Measurements from ENCODE around the gene MATCAP1. TPM values are rescaled to one million over a fixed set of nuclear protein-coding genes. Genes with fewer than 3 reads are reported as not detected.

The MATCAP1 gene
- total RNA-seq, 5 donors from 2014 or later (not counting 1 experiment from before 2014, with no cell fraction given), result 11.3 to 16.5 (median 14.8) TPM

DNA sequence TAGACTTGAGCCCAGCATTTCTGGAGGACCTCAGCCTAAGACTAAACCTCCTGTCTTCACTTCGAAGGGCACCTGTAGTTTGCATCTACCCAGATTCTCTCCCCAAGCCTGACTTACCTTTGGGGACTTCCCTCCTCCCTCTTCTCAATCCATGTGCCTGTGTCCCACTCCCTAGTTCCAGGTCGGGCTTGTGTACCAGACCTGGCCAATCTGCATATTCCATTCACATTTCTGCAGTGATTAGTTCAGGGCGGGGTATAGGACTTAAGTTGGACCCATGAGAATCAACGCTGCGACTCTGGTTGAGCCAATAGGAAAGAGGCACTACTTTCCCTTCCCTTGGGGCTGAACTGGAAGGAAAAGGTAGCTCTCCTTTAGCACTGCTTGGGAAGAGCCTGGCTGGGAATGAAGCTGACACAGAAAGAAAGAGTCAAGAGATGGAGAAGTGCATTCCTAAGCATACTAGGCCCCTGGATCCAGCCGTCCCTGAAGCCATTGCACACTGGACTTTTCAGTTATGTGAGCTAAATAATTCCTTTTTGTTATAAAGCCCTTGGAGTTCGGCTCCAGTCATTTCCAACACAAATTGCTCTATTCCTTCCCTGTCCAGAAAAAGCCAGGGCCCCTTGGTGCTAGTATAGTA, 26.5 kb downstream of the MATCAP1 start:
- no peaks in the 10 kb centered on the region for H3K9me3 Mint-ChIP-seq
- peaks cover 6% of the 10 kb centered on the region for H3K36me3 Mint-ChIP-seq
- peaks cover 58 to 68% (median 64%) of the 10 kb centered on the region in 3 donors for H3K4me1 Mint-ChIP-seq
- peak overlapping the region; percentile 97 to 100 for H3K27ac Mint-ChIP-seq
- peaks cover 0 to 3% of the 10 kb centered on the region in 2 donors for H3K36me3 ChIP-seq (ENCODE audit: control insufficient read depth in 2 of 2, extremely low read depth in 1 of 2, insufficient read depth in 1 of 2, low read length in 1 of 2)
- 89% methylated on average over 6 of the region's 7 CpGs for WGBS (ENCODE audit: insufficient coverage)
- peak overlapping the region; percentile 87 to 93 (median 92) for H3K4me3 Mint-ChIP-seq
- peaks cover 21 to 76% of the 10 kb centered on the region in 2 experiments for H3K4me1 ChIP-seq (ENCODE audit: control insufficient read depth in 1 of 2, extremely low read depth in 1 of 2, insufficient read depth in 2 of 2, low read length in 2 of 2)
- H3K27me3 Mint-ChIP-seq, result peaks cover 4 to 6% of the 10 kb centered on the region in 2 donors
- H3K27ac ChIP-seq (ENCODE audit: low read length), result peak overlapping the region; percentile 98
- POLR2A ChIA-PET, result interaction anchor here (0.5 to 0.8 kb wide), 2 partner anchors 87 to 176 kb away, joined by 3 to 4 read pairs; no protein-coding TSS in a partner anchor
- ATAC-seq (replicated peaks in 1 of 4) (no peak), DNase-seq (no peak)
- H3K4me3 ChIP-seq (ENCODE audit: control insufficient read depth in 1 of 2, extremely low read depth in 1 of 2, low read length in 1 of 2), result no peak overlapping the region
- no peaks in the 10 kb centered on the region for H3K9me3 ChIP-seq
- CTCF ChIA-PET, result interaction anchor here (0.5 to 1.6 kb wide), 8 partner anchors 11 to 182 kb away, joined by 3 to 8 read pairs (median 3); partner anchors contain the start of gene FHOD1 (in 1 of the 2)
- peaks cover 3 to 19% of the 10 kb centered on the region in 2 experiments for H3K27me3 ChIP-seq (replicated peaks in 1 of 2; ENCODE audit: control insufficient read depth in 2 of 2, extremely low read depth in 1 of 2, insufficient read depth in 2 of 2, low read length in 1 of 2)

DNA sequence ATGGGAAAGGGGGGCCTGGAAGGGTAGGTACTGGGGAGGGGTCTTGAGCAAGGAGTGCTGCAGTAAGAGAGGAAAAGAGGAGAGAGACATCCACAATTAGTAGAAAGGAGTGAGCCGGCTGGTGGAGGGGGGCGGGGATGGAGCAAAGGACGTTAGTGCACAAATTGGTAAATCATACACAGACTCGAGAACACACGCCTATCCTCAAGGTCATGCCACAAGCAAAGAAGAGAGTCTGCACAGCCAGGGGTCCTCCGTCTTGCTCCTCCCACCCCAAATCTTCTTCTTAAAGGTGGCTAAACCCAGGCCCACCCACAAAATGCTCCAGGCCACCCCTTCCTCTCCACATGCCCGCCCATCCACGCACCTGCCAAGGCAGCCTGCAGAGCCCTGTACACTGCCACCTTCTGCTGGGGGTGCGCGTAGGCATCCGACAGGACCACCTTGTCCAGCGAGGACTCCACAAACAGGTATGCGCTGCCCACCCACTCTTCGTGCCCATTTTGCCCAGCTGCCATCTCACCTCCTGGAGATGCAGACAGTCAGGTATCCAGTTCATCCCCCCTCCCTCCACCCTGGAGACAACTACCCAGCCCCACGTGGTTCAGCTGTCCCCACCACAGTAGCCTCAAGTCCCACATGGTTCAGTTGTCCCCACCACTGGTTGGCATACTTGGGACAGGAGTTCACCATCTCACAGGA, 27.5 kb downstream of the MATCAP1 start:
- no peaks in the 10 kb centered on the region for H3K9me3 ChIP-seq
- H3K36me3 ChIP-seq (ENCODE audit: control insufficient read depth in 2 of 2, extremely low read depth in 1 of 2, insufficient read depth in 1 of 2, low read length in 1 of 2), result peaks cover 0 to 3% of the 10 kb centered on the region in 2 donors
- Mint-ChIP-seq H3K4me1 (peaks cover 60 to 66% (median 66%) of the 10 kb centered on the region in 3 donors), H3K9me3 (no peaks in the 10 kb centered on the region), H3K36me3 (peaks cover 6% of the 10 kb centered on the region), H3K27ac (peak overlapping the region; percentile 97 to 100), H3K27me3 (peaks cover 0 to 4% of the 10 kb centered on the region in 2 donors), H3K4me3 (peak overlapping the region in 2 of 3 donors; percentile 14 to 87)
- ATAC-seq (replicated peaks in 1 of 4), result no peak
- peaks cover 17 to 74% of the 10 kb centered on the region in 2 experiments for H3K4me1 ChIP-seq (ENCODE audit: control insufficient read depth in 1 of 2, extremely low read depth in 1 of 2, insufficient read depth in 2 of 2, low read length in 2 of 2)
- WGBS (ENCODE audit: insufficient coverage), result 87% methylated on average over 14 of the region's 15 CpGs
- no peak overlapping the region for H3K4me3 ChIP-seq (ENCODE audit: control insufficient read depth in 1 of 2, extremely low read depth in 1 of 2, low read length in 1 of 2)
- peak overlapping the region; percentile 98 for H3K27ac ChIP-seq (ENCODE audit: low read length)
- POLR2A ChIA-PET, result interaction anchor here in 1 of 2 donors (0.5 kb wide), 1 partner anchor 535 kb away, joined by 6 read pairs; no protein-coding TSS in a partner anchor
- CTCF ChIA-PET, result interaction anchor here in 1 of 2 donors (1.4 to 1.6 kb wide), 3 partner anchors 91 to 143 kb away, joined by 3 to 10 read pairs (median 8); partner anchors contain the start of gene FHOD1
- H3K27me3 ChIP-seq (replicated peaks in 1 of 2; ENCODE audit: control insufficient read depth in 2 of 2, extremely low read depth in 1 of 2, insufficient read depth in 2 of 2, low read length in 1 of 2), result peaks cover 0 to 10% of the 10 kb centered on the region in 2 experiments
- no peak for DNase-seq

DNA sequence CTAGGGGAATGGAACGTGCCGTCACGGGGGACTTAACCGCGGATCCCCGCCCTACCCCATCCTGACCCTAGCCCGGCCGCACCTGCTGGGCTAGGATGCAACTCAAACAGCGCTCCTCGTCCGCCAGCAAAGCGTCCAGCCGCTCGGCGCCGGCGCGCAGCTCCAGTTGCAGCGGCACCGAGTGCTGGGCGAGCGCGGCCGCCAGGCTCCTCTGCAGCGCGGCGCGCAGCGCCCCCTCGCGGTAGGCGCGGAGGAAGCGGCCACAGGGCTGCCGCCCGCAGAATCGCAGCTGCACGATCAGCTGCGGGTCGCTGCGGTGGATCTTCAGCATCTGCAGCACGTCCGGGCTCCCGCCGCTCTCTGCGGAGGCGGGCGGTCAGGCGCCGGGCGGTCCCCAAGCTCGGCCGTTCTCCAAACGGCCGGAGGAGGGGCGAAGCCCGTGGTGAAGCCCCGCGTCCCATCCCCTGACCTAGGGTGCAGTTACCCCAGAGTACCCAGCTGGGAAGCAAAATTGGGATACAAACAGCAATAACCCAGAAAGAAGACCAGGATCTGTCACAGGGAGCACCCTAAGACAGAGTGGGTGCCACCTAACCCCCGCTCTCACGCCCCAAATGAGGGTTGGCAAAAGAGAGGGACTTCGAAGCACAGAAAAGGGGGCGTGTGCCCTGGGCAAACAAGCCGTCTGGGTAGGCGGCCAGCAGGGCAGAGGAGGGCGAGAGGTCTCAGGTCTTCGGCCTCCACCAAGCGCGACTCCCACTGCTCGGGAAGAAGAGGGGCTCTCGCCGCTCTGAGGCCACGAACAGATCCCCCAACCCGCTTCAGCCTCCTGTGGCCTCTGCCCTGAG, 28.2 kb downstream of the MATCAP1 start:
- Mint-ChIP-seq H3K4me3 (peak overlapping the region; percentile 66 to 87 (median 71)), H3K27ac (peak overlapping the region; percentile 97 to 100), H3K36me3 (peaks cover 6% of the 10 kb centered on the region), H3K4me1 (peaks cover 59 to 66% (median 63%) of the 10 kb centered on the region in 3 donors), H3K27me3 (peaks cover 0 to 3% of the 10 kb centered on the region in 2 donors), H3K9me3 (no peaks in the 10 kb centered on the region)
- Histone ChIP-seq H3K4me1 (ENCODE audit: control insufficient read depth in 1 of 2, extremely low read depth in 1 of 2, insufficient read depth in 2 of 2, low read length in 2 of 2) (peaks cover 17 to 74% of the 10 kb centered on the region in 2 experiments), H3K9me3 (no peaks in the 10 kb centered on the region), H3K27me3 (replicated peaks in 1 of 2; ENCODE audit: control insufficient read depth in 2 of 2, extremely low read depth in 1 of 2, insufficient read depth in 2 of 2, low read length in 1 of 2) (peaks cover 0 to 10% of the 10 kb centered on the region in 2 experiments), H3K27ac (ENCODE audit: low read length) (no peak overlapping the region), H3K4me3 (ENCODE audit: control insufficient read depth in 1 of 2, extremely low read depth in 1 of 2, low read length in 1 of 2) (peak overlapping the region; percentile 34 to 48), H3K36me3 (ENCODE audit: control insufficient read depth in 2 of 2, extremely low read depth in 1 of 2, insufficient read depth in 1 of 2, low read length in 1 of 2) (peaks cover 0 to 3% of the 10 kb centered on the region in 2 donors)
- peak; percentile 41 to 48 (median 41) for ATAC-seq (replicated peaks in 1 of 4)
- DNase-seq, result peak; percentile 37 to 90 (median 69)
- CTCF ChIA-PET, result interaction anchor here (0.5 to 1.4 kb wide), 18 partner anchors 14 to 283 kb away, joined by 3 to 24 read pairs (median 4); no protein-coding TSS in a partner anchor
- WGBS (ENCODE audit: insufficient coverage), result 10% methylated on average over 63 of the region's 74 CpGs
- POLR2A ChIA-PET, result interaction anchor here in 1 of 2 donors (0.5 to 0.6 kb wide), 2 partner anchors 127 to 536 kb away, joined by 6 to 13 read pairs; no protein-coding TSS in a partner anchor

DNA sequence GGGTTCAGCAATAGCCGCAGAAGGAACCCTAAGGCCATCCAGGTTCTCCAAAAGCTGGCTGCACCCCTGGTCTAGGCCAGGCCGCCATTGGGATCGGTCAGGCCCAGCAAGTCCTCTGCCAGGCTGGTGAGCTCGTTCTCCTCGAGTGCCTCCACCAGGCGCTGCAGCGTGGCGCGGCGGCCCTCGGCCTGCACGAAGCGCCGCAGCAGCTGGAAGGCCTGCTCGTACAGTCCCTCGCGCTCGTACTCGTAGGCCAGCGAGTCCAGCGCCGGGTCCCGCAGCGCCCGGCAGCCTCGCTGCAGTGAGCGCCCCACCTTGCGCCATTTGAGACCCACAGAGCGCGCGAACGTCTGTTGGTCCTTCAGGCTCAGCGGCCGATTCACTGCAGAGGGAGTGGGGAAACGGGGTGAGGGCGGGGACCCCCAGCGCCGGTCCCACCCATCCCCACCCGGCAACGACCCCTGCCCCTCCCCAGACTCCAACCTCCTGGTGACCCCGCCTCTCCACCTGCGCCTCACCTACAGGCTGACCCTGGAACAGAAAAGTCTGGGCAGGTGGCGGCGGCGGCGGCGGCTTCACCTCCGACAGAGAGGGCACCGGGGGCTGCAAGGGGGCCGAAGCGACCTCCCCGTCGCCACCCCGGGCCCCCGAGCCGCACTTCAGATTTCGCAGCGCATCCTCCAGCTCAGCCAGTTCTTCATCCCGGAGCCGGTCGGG, 29.0 kb downstream of the MATCAP1 start:
- ATAC-seq (replicated peaks in 1 of 4) (peak in 1 of 4 experiments; percentile 2), DNase-seq (no peak)
- Mint-ChIP-seq H3K27ac (peak overlapping the region in 1 of 2 donors; percentile 59), H3K36me3 (peaks cover 6% of the 10 kb centered on the region), H3K27me3 (peaks cover 0 to 3% of the 10 kb centered on the region in 2 donors), H3K4me1 (peaks cover 57 to 64% (median 60%) of the 10 kb centered on the region in 3 donors), H3K9me3 (no peaks in the 10 kb centered on the region), H3K4me3 (peak overlapping the region; percentile 66 to 87 (median 71))
- Histone ChIP-seq H3K4me3 (ENCODE audit: control insufficient read depth in 1 of 2, extremely low read depth in 1 of 2, low read length in 1 of 2) (peak overlapping the region; percentile 34 to 48), H3K36me3 (ENCODE audit: control insufficient read depth in 2 of 2, extremely low read depth in 1 of 2, insufficient read depth in 1 of 2, low read length in 1 of 2) (peaks cover 0 to 3% of the 10 kb centered on the region in 2 donors), H3K4me1 (ENCODE audit: control insufficient read depth in 1 of 2, extremely low read depth in 1 of 2, insufficient read depth in 2 of 2, low read length in 2 of 2) (peaks cover 16 to 75% of the 10 kb centered on the region in 2 experiments), H3K27me3 (replicated peaks in 1 of 2; ENCODE audit: control insufficient read depth in 2 of 2, extremely low read depth in 1 of 2, insufficient read depth in 2 of 2, low read length in 1 of 2) (peaks cover 0 to 11% of the 10 kb centered on the region in 2 experiments), H3K9me3 (no peaks in the 10 kb centered on the region), H3K27ac (ENCODE audit: low read length) (no peak overlapping the region)
- POLR2A ChIA-PET, result interaction anchor here in 1 of 2 donors (0.6 kb wide), 1 partner anchor 127 kb away, joined by 13 read pairs; no protein-coding TSS in a partner anchor
- WGBS (ENCODE audit: insufficient coverage), result 56% methylated on average over 45 of the region's 61 CpGs
- CTCF ChIA-PET, result interaction anchor here (0.5 to 1.4 kb wide), 16 partner anchors 13 to 282 kb away, joined by 3 to 24 read pairs (median 4); no protein-coding TSS in a partner anchor

DNA sequence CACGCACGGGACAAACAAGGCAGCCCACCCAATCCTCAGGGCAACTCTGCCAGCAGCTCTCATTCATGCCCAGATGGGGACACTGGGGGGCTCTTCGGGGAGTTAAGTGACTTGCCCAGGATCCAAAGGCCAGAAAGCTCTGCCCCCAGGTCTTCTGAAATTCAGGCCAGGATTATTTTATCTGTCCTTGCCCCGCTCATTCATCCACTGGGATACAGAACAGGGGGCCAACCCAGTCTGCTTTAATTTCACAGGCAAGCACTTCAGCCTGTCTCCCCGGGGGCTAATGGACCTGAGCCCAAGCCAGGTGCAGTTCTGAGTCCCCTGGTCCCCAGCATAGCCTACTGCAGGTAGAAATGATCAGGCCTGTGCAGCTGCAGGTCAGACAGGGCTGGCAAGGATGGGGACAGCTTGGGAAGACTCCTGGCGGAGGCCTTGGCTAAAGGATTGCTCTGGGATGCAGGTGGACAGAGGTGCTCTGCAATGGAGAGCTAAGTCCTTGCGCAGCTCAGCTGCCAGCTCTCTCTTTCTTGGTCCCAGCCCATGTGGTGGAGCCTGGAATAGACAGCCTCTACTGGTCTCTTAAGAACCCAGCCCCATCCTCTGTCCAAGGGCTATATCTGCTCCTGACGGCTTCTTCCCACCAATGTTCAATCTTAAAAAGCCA, 32.2 kb downstream of the MATCAP1 start:
- DNase-seq (no peak), ATAC-seq (replicated peaks in 1 of 4) (no peak)
- 75% methylated on average over 7 of the region's 8 CpGs for WGBS (ENCODE audit: insufficient coverage)
- H3K9me3 ChIP-seq, result no peaks in the 10 kb centered on the region
- H3K4me1 ChIP-seq (ENCODE audit: control insufficient read depth in 1 of 2, extremely low read depth in 1 of 2, insufficient read depth in 2 of 2, low read length in 2 of 2), result peaks cover 2 to 48% of the 10 kb centered on the region in 2 experiments
- Mint-ChIP-seq H3K36me3 (peaks cover 20% of the 10 kb centered on the region), H3K9me3 (no peaks in the 10 kb centered on the region), H3K27me3 (peaks cover 3 to 5% of the 10 kb centered on the region in 2 donors), H3K4me3 (peak overlapping the region; percentile 71 to 79 (median 76)), H3K4me1 (peaks cover 37 to 39% (median 38%) of the 10 kb centered on the region in 3 donors), H3K27ac (peak overlapping the region; percentile 57 to 61)
- ChIA-PET CTCF (interaction anchor here (0.6 to 1.0 kb wide), 2 partner anchors 23 to 109 kb away, joined by 3 read pairs; no protein-coding TSS in a partner anchor), POLR2A (interaction anchor here in 1 of 2 donors (0.6 kb wide), 1 partner anchor 159 kb away, joined by 3 read pairs; no protein-coding TSS in a partner anchor)
- H3K36me3 ChIP-seq (ENCODE audit: control insufficient read depth in 2 of 2, extremely low read depth in 1 of 2, insufficient read depth in 1 of 2, low read length in 1 of 2), result peaks cover 0 to 5% of the 10 kb centered on the region in 2 donors
- H3K4me3 ChIP-seq (ENCODE audit: control insufficient read depth in 1 of 2, extremely low read depth in 1 of 2, low read length in 1 of 2), result no peak overlapping the region
- H3K27ac ChIP-seq (ENCODE audit: low read length), result no peak overlapping the region
- H3K27me3 ChIP-seq (replicated peaks in 1 of 2; ENCODE audit: control insufficient read depth in 2 of 2, extremely low read depth in 1 of 2, insufficient read depth in 2 of 2, low read length in 1 of 2), result peaks cover 0 to 22% of the 10 kb centered on the region in 2 experiments

Measured in T-cell (primary cell).